SK-N-SH (cell line): ENCODE measurements around the gene MRPL49.

Experiments used
- EP300 ChIP-seq, 2 experiments: IDR thresholded peaks; 2 replicates each; pipeline versions ENCODE4 v1.4.0 to v1.6.1; 2012; ENCODE audit warnings: borderline replicate concordance in 1 of 2, low read depth in 1 of 2, low read length in 1 of 2
- GABPA ChIP-seq: IDR thresholded peaks from 2 replicates; pipeline ENCODE4 v1.4.0; 2012; ENCODE audit warnings: low read depth, mild to moderate bottlenecking
- MXI1 ChIP-seq: IDR thresholded peaks from 2 replicates; pipeline ENCODE4 v1.6.1; 2012; ENCODE audit warnings: mild to moderate bottlenecking, low read depth, low read length, improper control_type of control experiment
- NRF1 ChIP-seq: IDR thresholded peaks from 2 replicates; pipeline ENCODE4 v1.6.1; 2012; ENCODE audit warnings: low read depth, mild to moderate bottlenecking, low read length
- POLR2AphosphoS5 ChIP-seq: IDR thresholded peaks from 2 replicates; pipeline ENCODE4 v1.6.1; 2012; ENCODE audit warnings: low read depth, low read length
- RFX5 ChIP-seq: IDR thresholded peaks from 2 replicates; pipeline ENCODE4 v1.6.1; 2012; ENCODE audit warnings: mild to moderate bottlenecking, improper control_type of control experiment, low read length
- RXRA ChIP-seq: IDR thresholded peaks from 2 replicates; pipeline ENCODE4 v1.4.0; 2012; ENCODE audit warnings: low read depth, mild to moderate bottlenecking, borderline replicate concordance
- TAF1 ChIP-seq: IDR thresholded peaks from 2 replicates; pipeline ENCODE4 v1.6.1; 2012; ENCODE audit warnings: low read depth, mild to moderate bottlenecking, low read length, moderate library complexity, borderline replicate concordance
- TEAD4 ChIP-seq: IDR thresholded peaks from 2 replicates; pipeline ENCODE4 v1.4.0; 2012; ENCODE audit warnings: mild to moderate bottlenecking, borderline replicate concordance; ENCODE audit not compliant: insufficient read depth
- TF ChIP-seq, protein P1 (sequence below): fragments of 200-600 bp; sonication (generic); IDR thresholded peaks from 2 replicates; pipeline ENCODE4 v1.6.1; 2017; ENCODE audit warnings: antibody characterized with exemption, mild to moderate bottlenecking, moderate library complexity
- TF ChIP-seq, protein P2 (sequence below): IDR thresholded peaks from 2 replicates; pipeline ENCODE4 v1.6.1; 2012; ENCODE audit warnings: mild to moderate bottlenecking, low read depth, low read length, moderate library complexity

DNA sequence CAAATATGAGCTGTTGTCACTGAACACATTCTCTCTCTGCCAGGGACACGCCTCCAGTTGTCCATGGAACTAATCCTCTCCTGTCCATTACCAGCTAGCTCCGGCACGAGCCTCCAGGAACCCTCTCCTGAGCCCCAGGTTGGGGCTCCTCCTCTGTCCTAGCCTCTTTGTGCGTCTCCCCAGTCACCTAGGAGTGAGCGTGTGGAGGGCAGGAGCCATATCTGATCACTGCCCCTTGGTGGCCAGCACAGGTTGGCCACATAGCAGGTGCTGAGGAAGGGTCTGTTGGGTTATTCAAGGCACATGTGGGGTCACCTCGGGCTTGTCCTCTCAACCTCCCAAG, 9.7 kb downstream of the MRPL49 start:
- no peak for TF ChIP-seq RXRA
- TF ChIP-seq, protein P1, sequence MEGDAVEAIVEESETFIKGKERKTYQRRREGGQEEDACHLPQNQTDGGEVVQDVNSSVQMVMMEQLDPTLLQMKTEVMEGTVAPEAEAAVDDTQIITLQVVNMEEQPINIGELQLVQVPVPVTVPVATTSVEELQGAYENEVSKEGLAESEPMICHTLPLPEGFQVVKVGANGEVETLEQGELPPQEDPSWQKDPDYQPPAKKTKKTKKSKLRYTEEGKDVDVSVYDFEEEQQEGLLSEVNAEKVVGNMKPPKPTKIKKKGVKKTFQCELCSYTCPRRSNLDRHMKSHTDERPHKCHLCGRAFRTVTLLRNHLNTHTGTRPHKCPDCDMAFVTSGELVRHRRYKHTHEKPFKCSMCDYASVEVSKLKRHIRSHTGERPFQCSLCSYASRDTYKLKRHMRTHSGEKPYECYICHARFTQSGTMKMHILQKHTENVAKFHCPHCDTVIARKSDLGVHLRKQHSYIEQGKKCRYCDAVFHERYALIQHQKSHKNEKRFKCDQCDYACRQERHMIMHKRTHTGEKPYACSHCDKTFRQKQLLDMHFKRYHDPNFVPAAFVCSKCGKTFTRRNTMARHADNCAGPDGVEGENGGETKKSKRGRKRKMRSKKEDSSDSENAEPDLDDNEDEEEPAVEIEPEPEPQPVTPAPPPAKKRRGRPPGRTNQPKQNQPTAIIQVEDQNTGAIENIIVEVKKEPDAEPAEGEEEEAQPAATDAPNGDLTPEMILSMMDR = no peak
- no peak for TF ChIP-seq POLR2AphosphoS5
- TF ChIP-seq TAF1 = no peak
- TF ChIP-seq TEAD4 = no peak
- TF ChIP-seq EP300 (IDR thresholded peaks at IDR 0.05; ENCODE audit: borderline replicate concordance in 1 of 2, low read depth in 1 of 2, low read length in 1 of 2) = no peak
- TF ChIP-seq MXI1 = no peak
- TF ChIP-seq NRF1 = no peak
- no peak for TF ChIP-seq RFX5
- TF ChIP-seq, protein P2, sequence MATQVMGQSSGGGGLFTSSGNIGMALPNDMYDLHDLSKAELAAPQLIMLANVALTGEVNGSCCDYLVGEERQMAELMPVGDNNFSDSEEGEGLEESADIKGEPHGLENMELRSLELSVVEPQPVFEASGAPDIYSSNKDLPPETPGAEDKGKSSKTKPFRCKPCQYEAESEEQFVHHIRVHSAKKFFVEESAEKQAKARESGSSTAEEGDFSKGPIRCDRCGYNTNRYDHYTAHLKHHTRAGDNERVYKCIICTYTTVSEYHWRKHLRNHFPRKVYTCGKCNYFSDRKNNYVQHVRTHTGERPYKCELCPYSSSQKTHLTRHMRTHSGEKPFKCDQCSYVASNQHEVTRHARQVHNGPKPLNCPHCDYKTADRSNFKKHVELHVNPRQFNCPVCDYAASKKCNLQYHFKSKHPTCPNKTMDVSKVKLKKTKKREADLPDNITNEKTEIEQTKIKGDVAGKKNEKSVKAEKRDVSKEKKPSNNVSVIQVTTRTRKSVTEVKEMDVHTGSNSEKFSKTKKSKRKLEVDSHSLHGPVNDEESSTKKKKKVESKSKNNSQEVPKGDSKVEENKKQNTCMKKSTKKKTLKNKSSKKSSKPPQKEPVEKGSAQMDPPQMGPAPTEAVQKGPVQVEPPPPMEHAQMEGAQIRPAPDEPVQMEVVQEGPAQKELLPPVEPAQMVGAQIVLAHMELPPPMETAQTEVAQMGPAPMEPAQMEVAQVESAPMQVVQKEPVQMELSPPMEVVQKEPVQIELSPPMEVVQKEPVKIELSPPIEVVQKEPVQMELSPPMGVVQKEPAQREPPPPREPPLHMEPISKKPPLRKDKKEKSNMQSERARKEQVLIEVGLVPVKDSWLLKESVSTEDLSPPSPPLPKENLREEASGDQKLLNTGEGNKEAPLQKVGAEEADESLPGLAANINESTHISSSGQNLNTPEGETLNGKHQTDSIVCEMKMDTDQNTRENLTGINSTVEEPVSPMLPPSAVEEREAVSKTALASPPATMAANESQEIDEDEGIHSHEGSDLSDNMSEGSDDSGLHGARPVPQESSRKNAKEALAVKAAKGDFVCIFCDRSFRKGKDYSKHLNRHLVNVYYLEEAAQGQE = no peak
- no peak for TF ChIP-seq GABPA
